K562 (cell line): ENCODE data around the gene RALGAPA2. TPM values are rescaled to one million over a fixed set of nuclear protein-coding genes. Genes with fewer than 3 reads are reported as not detected.

Experiments
- CAMTA2 ChIP-seq: fragments of 250-450 bp; sonication (Bioruptor Pico); conservative IDR thresholded peaks from 2 replicates; pipeline ENCODE4 v1.5.1; 2022
- CEBPB ChIP-seq: fragments of 450-650 bp; IDR thresholded peaks from 2 replicates; pipeline ENCODE4 v1.6.1; 2016; ENCODE audit warnings: missing genetic modification characterization, missing compliant biosample characterization
- MED1 ChIP-seq: sonication (generic); formaldehyde crosslinking; IDR thresholded peaks from 2 replicates; pipeline ENCODE4 v1.8.1; 2023; ENCODE audit warnings: missing genetic modification reagents, borderline replicate concordance
- NCOA2 ChIP-seq, 2 experiments: fragments of 450-650 bp; IDR thresholded peaks; 2 replicates each; pipeline ENCODE4 v1.6.1; 2018; ENCODE audit warnings: mild to moderate bottlenecking in 2 of 2, moderate library complexity in 1 of 2; ENCODE audit not compliant: partially characterized antibody in 2 of 2
- TAF7 ChIP-seq: fragments of 450-650 bp; IDR thresholded peaks from 2 replicates; pipeline ENCODE4 v1.6.1; 2016; ENCODE audit warnings: missing genetic modification characterization, missing compliant biosample characterization
- TCF7L2 ChIP-seq: fragments of 150-350 bp; IDR thresholded peaks from 2 replicates; pipeline ENCODE4 v1.6.1; 2016; ENCODE audit warnings: low read depth, mild to moderate bottlenecking, low read length, moderate library complexity
- ZFPM2 ChIP-seq: fragments of 250-450 bp; sonication (Bioruptor Pico); IDR thresholded peaks from 2 replicates; pipeline ENCODE4 v1.5.1; 2022; ENCODE audit warnings: mild to moderate bottlenecking
- ZNF318 ChIP-seq, 2 experiments: fragments of 450-650 bp; IDR thresholded peaks; 2 replicates each; pipeline ENCODE4 v1.6.1; 2016; ENCODE audit warnings: mild to moderate bottlenecking in 2 of 2, borderline replicate concordance in 1 of 2, low read depth in 1 of 2, moderate library complexity in 1 of 2
- polyA plus RNA-seq, 8 experiments: library from polyadenylated mRNA; depleted of rRNA in 4 of 8; stranded (reverse) in 5 of 8; unstranded in 3 of 8; fragments of >200 nt; fragmentation: Nextera tagmentation in 2 of 8; fragmentation: Illumina TruSeq in 1 of 8; extraction: Ambion mirVana in 2 of 8; extraction: Trizol in 1 of 8; gene quantifications; 2 replicates each; pipeline versions ENCODE4 v1.2.1 to v1.2.3, GENCODE V29; 2011 to 2014; ENCODE audit warnings: inconsistent platforms in 1 of 8, missing spikeins in 1 of 8
- total RNA-seq, 7 experiments: library from RNA; depleted of rRNA in 6 of 7; stranded (reverse); fragments of >200 nt in 6 of 7; fragmentation: Illumina TruSeq in 2 of 7; extraction: Trizol in 2 of 7; gene quantifications; 2 replicates each; pipeline versions ENCODE4 v1.2.1 to v1.2.3, GENCODE V29; 2011 to 2021; ENCODE audit warnings: low replicate concordance in 1 of 7
- TF ChIP-seq, protein P1 (sequence below): fragments of 450-650 bp; IDR thresholded peaks from 2 replicates; pipeline ENCODE4 v1.6.1; 2016; ENCODE audit warnings: mild to moderate bottlenecking, moderate library complexity

RALGAPA2 gene
- total and polyA plus RNA-seq, 9 of the 15 experiments (the other 6 are each of a cell fraction or from before 2014, with no cell fraction given), result 0.35 to 2.7 (median 1.4) TPM

DNA sequence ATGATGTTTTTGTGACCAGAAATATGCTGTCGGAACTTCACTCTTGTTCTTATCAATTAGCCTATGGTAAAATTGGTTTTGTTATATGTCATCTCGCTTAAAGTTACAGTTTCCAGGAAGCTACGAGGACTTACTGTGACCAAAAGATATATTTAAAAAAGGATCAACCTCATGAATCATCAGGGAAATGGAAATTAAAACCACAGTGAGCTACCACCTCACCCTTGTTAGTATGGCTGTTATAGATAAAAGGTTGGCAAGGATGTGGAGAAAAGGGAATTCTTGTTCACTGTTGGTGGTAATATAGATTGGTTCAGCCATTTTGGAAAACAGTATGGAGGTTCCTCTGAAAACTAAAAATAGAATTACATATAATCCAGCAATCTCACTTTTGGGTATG is 358.9 kb downstream of the RALGAPA2 start (continued):
- TF ChIP-seq, protein P1, sequence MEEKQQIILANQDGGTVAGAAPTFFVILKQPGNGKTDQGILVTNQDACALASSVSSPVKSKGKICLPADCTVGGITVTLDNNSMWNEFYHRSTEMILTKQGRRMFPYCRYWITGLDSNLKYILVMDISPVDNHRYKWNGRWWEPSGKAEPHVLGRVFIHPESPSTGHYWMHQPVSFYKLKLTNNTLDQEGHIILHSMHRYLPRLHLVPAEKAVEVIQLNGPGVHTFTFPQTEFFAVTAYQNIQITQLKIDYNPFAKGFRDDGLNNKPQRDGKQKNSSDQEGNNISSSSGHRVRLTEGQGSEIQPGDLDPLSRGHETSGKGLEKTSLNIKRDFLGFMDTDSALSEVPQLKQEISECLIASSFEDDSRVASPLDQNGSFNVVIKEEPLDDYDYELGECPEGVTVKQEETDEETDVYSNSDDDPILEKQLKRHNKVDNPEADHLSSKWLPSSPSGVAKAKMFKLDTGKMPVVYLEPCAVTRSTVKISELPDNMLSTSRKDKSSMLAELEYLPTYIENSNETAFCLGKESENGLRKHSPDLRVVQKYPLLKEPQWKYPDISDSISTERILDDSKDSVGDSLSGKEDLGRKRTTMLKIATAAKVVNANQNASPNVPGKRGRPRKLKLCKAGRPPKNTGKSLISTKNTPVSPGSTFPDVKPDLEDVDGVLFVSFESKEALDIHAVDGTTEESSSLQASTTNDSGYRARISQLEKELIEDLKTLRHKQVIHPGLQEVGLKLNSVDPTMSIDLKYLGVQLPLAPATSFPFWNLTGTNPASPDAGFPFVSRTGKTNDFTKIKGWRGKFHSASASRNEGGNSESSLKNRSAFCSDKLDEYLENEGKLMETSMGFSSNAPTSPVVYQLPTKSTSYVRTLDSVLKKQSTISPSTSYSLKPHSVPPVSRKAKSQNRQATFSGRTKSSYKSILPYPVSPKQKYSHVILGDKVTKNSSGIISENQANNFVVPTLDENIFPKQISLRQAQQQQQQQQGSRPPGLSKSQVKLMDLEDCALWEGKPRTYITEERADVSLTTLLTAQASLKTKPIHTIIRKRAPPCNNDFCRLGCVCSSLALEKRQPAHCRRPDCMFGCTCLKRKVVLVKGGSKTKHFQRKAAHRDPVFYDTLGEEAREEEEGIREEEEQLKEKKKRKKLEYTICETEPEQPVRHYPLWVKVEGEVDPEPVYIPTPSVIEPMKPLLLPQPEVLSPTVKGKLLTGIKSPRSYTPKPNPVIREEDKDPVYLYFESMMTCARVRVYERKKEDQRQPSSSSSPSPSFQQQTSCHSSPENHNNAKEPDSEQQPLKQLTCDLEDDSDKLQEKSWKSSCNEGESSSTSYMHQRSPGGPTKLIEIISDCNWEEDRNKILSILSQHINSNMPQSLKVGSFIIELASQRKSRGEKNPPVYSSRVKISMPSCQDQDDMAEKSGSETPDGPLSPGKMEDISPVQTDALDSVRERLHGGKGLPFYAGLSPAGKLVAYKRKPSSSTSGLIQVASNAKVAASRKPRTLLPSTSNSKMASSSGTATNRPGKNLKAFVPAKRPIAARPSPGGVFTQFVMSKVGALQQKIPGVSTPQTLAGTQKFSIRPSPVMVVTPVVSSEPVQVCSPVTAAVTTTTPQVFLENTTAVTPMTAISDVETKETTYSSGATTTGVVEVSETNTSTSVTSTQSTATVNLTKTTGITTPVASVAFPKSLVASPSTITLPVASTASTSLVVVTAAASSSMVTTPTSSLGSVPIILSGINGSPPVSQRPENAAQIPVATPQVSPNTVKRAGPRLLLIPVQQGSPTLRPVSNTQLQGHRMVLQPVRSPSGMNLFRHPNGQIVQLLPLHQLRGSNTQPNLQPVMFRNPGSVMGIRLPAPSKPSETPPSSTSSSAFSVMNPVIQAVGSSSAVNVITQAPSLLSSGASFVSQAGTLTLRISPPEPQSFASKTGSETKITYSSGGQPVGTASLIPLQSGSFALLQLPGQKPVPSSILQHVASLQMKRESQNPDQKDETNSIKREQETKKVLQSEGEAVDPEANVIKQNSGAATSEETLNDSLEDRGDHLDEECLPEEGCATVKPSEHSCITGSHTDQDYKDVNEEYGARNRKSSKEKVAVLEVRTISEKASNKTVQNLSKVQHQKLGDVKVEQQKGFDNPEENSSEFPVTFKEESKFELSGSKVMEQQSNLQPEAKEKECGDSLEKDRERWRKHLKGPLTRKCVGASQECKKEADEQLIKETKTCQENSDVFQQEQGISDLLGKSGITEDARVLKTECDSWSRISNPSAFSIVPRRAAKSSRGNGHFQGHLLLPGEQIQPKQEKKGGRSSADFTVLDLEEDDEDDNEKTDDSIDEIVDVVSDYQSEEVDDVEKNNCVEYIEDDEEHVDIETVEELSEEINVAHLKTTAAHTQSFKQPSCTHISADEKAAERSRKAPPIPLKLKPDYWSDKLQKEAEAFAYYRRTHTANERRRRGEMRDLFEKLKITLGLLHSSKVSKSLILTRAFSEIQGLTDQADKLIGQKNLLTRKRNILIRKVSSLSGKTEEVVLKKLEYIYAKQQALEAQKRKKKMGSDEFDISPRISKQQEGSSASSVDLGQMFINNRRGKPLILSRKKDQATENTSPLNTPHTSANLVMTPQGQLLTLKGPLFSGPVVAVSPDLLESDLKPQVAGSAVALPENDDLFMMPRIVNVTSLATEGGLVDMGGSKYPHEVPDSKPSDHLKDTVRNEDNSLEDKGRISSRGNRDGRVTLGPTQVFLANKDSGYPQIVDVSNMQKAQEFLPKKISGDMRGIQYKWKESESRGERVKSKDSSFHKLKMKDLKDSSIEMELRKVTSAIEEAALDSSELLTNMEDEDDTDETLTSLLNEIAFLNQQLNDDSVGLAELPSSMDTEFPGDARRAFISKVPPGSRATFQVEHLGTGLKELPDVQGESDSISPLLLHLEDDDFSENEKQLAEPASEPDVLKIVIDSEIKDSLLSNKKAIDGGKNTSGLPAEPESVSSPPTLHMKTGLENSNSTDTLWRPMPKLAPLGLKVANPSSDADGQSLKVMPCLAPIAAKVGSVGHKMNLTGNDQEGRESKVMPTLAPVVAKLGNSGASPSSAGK, result no peak
- TF ChIP-seq TCF7L2, result no peak
- TF ChIP-seq ZNF318 (IDR thresholded peaks at IDR 0.05; ENCODE audit: borderline replicate concordance in 1 of 2, low read depth in 1 of 2), result no peak
- no peak for TF ChIP-seq ZFPM2 (CRISPR knock-in tag)
- TF ChIP-seq CAMTA2, result no peak
- no peak for TF ChIP-seq TAF7
- TF ChIP-seq CEBPB (tag), result no peak
- TF ChIP-seq MED1 (CRISPR knock-in tag), result no peak
- TF ChIP-seq NCOA2 (IDR thresholded peaks at IDR 0.05; ENCODE audit: partially characterized antibody in 2 of 2), result no peak
